Activated T-cell treated with anti-CD3 and anti-CD28 coated beads for 48 hours (primary cell): ENCODE data around the gene CDK14.

Source experiments
- DNase-seq: peaks from one replicate; pipeline ENCODE4 v3.0.0-alpha.2; 2020; ENCODE audit warnings: low read depth

Gene CDK14

DNA sequence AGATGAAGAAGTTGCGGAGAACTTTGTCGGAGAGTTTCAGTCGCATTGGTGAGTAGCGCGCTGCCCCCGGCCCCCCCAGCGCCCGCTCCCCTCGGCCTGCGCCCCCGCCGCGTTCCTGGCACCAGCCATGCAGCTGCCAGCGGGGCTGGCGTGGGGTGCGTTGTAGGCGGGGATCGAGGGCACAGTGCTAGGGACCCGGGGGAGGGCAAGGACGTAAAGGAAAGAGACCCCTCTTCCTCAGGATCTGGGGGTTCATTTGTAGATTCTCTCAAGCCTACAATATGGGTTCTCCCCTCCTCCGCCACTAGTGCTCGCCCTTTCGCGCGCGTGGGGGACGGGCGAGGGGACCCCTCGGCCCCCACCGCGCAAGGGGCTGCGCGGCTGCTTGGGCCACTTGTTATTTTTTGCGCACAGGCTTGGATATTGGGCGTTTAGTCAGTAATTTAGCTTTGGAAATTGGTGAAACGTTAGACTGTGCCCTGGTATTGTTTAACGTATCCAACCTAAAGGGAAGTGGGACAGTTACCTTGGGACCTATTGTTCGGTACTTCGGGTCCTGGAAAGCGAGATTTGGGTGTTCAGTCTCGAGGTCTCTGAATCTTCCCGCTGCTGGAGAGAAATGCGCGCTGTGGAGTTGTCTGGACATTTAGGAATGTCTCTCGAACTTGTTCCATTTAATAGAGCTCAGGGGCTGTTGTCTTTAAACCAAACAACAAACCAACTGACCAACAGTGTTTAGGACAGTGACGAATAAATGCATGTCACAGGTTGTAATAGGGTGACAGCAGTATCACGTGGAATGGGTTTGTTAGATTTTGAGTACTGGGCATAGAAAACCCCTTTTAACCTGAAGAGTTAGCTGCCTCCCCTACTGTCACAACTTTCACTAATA, 796 bp downstream of the CDK14 start:
- DNase-seq, result no peak

DNA sequence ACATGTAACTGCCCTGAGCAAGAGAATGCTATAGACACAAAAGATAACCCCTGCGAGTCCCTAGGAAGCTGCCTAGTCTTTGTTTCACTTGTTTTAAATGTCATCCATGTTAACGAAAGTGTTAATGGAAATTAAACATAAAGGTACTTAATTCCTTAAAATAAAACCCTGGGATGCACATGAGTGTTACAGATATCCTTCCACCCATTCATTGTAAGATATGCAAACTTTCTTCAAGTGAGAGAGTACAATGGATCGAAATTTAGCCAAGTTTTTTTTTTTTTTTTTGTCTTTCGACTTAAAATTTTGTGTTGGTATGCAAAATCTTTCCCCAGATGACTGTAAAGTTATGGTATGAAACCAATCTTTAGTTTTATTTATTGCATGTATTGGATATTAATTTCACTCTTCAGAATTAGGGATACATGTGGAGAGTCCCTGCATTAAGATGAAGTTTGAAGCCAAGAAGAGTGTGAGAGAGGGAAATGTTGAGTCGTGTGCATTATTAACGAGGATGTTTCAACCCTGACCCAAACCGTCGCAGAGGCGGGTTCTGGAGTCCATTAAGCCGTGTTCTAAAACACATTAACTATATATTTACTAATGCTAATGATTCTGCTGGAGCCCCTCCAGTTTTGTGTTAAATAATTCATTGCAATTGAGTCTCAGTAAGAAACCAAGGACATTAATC, 1.6 kb downstream of the CDK14 start:
- no peak for DNase-seq

DNA sequence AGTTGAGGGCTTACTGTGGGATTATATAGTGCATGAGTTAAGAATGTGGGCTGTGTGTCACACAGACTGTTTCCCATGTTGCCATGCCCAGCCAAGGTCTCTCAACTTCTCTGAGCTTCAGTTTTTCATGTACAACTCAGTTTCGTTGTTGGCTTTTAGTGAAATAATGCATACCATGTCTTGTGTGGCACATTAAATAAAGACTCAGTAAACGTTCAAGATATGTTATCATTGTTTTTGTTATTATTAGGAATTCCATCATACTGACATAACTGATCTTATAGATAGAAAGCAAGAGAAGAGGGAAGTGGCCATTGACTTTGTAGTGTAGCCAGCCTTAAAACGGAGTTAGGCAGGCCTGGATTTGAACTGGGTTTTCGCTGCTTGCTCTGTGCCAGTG, 2.9 kb downstream of the CDK14 start:
- DNase-seq, result no peak

DNA sequence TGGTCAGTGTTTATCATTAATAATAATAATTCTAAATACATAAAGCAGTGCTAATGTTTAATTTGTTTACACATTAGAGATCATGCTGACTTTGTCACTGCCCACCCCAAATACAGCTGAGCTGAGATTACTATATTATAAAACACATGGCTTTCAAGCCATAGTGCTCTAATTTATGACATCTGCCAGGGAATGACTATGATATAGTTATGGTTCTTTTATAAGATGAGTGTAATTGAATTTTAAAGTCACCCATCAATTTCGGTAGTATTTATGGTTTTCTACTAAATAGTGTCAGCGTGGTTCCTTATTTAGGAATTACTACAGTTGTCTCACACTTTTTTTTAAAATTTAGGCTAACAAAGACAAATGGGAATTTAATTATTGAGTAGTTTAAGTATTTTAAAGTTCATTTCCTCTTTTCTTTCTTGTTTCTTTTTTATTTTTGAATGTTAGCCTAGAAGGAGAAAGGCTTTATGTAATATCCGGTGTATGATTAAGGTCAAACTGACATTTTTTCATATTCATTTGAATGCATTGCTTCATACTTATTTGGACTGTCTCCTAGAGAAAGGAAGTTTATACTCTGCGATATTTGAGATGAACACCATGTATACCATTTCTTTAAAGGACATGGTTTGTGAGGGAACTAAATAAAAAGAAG, 3.9 kb downstream of the CDK14 start:
- no peak for DNase-seq

DNA sequence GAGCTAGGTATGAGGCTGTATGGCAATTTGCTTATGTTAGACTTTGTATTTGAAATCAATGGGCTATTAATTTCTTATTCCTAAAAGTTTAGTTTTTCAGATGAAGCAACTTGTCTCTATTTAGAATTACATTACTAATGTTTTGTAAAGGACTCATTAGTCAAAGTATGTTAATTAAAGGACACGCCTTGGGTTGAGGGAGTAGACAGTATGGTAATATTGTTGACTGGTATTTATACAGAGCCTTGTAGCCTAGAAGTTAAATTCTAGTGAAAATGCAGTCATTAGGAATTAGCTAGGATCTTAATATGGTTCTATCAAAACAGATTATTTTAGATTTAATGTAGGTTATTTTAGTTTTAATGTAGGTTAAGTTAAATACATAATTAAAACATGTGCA, 6.2 kb downstream of the CDK14 start:
- no peak for DNase-seq

DNA sequence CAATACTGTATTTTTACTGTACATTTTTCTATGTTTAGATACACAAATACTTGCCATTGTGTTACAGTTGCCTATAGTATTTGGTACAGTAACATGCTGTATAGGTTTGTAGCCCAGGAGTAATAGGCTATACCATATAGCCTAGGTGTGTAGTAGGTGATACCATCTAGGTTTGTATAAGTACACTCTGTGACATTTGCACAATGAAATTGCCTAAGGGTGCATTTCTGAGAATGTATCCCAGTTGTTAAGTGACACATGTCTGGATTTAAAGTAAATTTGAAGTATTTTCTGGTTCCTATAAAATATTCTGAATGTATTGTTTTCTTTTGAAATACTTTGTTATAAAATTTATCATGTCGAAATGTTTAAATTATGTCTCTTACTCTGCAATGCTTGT, 7.2 kb downstream of the CDK14 start:
- DNase-seq, result no peak

DNA sequence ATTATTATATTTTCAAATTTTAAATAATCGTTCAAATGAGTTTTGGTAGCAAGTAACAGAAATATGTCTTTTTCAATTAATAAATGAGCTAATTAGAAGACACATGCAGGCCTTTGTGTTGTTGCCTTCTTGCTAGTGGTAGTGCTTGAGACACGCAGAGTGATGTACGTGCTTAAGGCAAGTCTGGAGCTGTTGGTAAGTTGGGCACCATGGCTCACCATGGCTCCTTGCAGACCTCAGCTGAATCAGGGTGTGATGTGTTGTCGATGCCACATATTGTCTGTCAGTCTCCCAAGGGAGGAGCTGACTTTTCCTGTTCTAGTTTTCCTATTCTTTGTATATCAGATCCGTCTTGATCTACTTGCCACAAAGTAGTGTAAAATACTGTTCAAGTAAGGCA, 8.3 kb downstream of the CDK14 start:
- DNase-seq, result no peak

DNA sequence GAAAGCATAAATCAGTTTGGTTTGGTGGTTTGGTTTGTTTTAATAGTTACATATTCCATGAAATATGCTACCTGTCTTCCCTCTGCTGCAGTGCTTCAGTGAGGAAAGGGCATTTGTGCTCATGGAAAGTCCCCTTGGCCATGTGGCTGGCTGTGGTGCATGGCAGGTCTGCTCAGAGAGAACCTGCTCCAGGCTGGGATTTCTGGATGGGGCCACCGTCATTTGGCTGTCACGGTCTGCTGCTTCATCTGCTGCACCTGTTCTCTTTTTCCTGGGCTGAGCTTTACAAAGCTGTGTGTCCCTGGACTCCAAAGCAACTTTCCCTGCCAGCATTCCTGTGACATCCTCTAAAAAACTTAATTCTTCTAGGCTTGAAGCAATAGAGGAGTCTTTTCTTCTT, 8.9 kb downstream of the CDK14 start:
- no peak for DNase-seq

DNA sequence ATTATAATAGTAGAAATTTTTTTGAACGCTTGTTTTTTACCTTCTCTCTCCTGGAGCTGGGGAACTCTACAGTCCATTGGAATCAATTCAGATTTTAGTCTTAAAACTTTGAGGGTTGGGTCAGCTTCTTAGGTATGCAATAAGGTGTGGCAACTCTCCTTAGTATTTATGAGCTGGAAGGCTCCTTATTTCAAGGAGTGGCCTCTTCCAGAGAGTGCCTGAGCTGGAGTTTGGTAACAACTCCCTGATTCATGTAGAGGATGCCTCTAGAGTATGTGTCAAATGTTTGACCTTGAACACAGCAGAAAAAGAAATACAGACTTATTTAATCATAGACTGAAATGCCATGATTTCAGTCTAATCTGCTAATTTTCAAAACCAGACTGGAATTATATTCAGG, 11.1 kb downstream of the CDK14 start:
- no peak for DNase-seq

DNA sequence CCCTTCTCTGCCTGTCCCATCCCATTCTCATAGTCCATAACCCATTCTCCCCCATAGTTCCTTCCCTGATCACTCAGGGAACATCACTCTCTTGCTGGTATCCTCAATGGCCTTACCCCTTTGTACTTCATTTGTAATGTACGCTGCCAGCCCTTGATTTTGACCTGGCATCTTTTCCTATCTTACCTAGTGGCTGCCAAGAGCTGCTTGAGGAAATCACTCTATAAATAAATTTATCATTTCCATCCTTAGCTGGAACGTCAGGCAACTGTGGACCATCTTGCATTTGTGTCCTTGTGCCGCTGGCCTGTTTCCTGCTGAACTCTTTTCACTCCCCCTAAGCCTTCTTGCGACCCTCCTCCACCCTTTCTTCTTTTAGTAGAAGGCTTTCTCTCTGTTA, 14.0 kb downstream of the CDK14 start:
- DNase-seq, result no peak

DNA sequence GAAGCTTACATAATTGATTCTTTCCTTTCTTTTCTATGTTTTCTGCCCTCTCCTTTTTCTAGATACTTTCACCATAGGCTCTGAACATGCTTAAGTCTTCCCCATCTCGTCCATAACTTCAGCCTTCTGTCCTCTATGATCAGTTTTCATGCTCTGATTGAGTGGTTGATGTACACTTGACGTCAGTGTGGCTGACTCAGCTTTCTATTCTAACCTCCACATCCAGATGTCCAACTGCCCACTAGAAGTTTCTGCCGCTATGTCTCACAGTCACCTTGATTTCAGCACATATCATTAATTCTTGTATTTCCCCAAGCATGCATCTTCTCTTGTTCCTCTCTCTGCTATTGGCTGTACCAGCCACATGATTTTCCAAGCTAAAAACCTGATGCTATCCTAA, 15.0 kb downstream of the CDK14 start:
- no peak for DNase-seq

DNA sequence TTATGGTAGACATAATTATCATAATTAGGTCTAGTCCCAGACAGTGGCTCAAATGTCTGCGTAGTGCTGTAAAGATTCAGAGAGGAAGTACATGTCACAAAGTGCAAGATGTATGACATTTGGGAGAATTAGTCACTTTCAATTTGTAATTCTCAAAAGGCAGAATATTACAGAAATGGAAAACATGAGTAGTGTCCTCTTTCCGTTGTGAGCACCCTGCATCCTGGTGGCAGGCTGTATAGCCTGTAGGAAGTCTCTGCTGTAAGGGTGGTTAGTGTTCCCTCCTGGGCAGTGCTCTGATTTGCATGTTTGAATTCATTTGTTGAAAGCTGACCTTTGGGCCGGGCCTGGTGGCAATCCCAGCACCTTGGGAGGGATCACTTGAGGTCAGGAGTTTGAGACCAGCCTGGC, 17.0 kb downstream of the CDK14 start:
- no peak for DNase-seq

DNA sequence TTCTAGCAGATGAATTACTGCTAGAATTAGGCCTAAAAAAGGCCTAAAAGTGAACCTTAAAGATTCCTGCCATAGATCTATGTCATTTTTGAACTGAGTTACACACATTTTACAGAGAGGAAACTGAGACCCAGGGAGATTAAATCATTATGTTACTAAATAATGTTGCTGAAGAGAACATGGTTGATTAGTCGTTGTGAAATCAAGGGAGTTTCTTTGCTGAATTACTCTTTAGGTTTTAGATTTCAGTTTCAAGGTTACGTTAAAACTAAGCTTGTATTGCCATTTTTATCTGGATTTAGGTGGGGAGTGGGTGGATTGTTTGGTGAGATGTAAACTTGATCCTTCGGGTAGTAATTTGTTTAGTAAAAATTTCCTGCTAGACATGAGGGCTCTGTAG, 21.3 kb downstream of the CDK14 start:
- no peak for DNase-seq

DNA sequence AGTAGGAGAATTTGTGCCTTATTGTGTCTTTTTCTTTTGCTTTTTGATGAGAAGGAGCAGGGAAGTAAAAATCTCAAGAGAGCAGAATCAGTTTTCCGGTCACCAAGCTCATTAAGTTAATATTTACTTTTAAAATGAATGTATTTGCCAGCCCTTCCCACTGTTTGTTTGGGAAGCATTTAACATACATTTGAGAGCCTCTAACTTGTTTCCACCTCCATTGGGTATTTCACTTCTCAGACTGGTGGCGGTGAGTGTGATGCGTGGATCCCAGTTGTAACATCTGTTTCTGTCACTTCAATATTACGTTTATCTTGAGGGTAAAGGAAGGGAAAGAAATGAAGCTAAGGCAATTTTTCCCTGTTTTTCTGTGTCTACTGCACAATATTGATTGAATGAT, 22.8 kb downstream of the CDK14 start:
- DNase-seq, result no peak

DNA sequence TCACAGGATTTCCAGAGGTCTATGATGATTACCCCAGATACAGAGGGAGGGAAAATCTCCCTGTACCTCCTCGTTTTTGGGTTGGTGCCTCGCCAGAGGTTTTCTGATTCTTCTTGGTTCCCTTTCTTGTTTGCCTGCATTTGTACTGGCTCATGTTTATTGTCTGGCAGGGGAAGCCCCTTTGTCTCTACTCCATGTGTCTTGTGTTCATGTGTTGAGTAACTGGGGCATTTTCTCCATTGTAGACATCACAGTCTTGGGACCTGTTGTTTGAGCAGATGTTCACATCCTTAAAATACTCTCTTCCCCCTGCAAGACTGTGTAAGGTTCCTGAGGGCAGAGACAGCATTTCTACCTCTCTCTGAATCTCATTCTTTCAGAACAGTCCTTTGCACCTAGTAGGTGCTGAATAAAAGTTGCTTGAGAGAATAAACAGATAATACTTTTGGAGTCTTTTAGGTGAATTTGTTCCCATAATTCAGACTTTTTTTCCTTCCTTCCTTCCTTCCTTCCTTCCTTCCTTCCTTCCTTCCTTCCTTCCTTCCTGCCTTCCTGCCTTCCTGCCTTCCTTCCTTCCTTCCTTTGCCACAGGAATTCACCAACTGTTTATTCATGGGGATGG, 25.1 kb downstream of the CDK14 start:
- DNase-seq, result no peak

DNA sequence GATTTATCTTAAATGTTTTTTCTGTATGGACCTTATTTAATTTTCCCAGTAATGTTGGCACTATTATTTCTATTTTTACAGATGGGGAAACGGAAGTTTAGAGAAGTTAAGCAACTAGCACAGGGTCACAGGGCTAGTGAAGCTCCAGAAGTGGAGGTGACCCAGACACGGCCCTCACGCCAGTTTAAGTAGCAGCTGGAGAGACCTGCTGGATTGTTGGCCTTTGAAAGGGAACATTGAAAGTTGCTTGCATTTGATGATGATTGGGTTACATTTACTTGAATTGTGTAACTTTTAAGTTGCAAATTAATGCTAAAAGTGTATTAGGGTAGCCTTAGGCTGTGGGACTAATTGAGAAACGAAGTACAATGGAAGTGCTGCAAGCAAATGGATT, 25.6 kb downstream of the CDK14 start:
- DNase-seq, result no peak

DNA sequence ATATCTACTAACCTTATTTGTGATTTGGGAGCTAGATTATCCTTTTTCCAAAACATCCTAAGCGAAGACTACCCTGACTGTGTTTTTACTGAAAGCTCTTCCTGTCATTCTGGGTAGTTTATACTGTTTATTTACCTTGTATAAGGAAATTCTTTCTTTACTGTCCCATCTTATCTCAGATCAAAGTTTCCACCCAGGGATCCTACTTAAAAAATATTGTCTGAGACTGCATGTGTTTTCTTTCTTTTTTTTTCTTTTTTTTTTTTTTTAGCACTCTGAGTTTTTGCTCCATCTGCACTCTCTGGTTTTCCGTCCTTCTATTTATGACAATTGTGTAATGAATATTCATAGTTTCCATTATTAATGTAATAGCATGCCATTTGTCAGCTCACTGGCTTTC, 26.5 kb downstream of the CDK14 start:
- no peak for DNase-seq

DNA sequence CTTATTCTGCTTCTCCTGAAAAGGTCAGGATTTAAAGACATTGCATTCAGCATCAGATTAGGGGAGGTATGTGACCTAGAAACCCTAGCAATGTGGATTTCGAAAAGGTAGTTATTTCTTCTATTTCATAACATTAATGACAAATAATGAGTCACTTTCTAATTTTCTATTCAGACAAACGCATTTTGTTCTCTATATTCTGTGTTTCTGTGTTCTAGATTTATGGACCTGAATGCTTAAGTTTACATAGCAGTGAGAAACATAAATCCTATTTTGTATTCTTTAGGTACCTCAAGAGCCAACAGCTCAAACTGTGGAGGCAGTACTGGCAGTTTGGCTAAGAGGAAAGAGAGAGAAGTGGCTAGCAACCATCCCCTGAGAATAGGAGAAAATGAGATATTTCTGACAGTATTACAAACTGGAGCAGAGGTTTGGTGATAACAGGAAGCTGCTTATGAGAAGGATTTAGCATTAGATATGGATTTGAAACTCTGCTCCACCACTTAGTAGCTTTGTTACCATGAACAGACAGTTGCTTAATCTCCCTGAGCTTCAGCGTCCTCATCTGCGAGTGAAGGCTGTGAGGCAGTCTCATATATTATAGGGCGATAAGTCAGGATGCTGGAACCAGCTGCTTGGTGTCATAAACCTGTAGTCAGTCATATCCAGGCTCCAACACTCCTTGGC, 28.2 kb downstream of the CDK14 start:
- no peak for DNase-seq

DNA sequence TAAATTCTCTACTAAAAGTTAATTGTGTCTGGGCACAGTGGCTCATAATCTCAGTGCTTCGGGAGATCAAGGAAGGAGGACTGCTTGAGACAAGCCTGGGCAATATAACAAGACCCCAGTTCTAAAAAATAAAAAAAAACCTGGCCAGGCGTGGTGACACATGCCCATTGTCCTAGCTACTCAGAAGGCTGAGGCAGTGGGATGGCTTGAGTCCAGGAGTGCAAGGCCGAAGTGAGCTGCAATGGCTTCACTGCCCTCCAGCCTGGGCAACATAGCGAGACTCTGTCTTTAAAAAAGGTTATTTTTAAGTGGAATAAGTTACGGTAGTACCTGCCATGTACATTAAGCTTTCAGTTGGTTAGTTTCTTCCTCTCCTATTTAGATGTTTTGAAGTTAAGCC, 28.9 kb downstream of the CDK14 start:
- no peak for DNase-seq

DNA sequence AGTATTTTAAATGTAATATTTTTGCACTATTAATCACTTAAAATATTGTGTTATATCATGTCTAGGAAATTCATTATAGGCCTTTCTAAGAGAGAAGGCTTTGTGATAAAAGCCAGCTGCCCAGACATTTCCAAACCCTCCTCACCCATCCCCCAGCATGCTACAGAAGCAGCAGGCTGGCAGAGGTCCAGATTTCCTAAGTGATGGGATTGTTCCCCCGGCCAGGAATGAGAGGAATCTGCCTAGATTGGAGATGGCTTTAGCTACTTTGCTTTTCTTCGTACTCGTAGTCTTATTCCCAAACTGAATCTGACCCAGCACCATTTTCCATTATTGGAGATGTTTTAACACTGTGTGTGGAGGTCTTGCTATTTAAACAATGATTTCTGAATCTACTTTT, 29.4 kb downstream of the CDK14 start:
- no peak for DNase-seq

DNA sequence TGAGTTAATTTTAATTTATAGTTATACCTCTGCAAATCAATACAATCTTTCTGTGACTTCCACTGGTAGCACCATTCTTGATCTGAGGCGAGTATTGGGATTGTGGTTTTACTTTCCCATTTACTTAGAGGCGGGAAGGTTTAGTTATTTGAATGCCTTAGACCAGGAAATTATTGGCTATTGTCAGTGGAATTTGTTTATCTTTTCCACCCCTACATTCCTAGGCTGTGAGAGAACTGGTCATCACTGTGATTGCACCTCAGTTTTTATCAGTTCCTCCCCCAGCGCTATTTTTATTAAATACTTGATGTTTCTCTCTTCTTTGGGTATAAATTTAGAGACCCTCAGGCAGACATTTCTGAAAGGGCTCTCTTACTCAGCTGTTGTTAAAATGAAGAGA, 29.9 kb downstream of the CDK14 start:
- no peak for DNase-seq

DNA sequence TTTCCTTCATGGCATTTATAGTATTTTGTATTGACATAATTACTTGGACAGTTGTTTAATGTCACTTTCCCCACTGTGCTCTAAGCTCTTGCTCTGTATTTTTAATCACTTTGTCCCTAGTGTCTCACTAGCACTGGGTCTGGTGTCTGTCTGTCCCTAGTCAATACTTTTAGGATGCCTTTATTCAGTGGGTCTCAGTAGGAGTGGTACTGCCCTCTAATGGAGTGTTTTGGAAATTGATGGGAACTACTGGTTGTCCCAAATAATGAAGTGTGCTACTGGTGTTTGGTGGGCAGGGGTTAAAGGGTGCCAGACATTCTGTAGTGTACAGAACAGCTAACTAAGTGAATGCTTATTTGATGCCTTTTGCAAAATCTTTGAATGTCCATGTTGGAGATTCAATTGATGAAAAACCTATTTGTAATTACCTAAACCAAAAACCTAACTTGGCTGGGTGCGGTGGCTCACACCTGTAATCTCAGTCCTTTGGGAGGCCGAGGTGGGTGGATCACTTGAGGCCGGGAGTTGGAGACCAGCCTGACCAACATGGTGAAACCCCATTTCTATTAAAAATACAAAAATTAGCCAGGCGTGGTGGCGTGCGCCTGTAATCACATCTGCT, 33.3 kb downstream of the CDK14 start:
- DNase-seq, result no peak
